ENCODE data around the gene CCL23. TPM values are rescaled to one million over a fixed set of nuclear protein-coding genes. Genes with fewer than 3 reads are reported as not detected.

Gene CCL23
- total RNA-seq, 1 experiment from 2014 or later, result not detected

GRCh38 chr17:35973333-35974260 lies 44.2 kb downstream of the CCL23 start:
- Mint-ChIP-seq H3K27ac (ENCODE audit: unreplicated experiment) (no peak overlapping the region), H3K27me3 (ENCODE audit: unreplicated experiment) (peaks cover 36% of the 10 kb centered on the region), H3K4me3 (ENCODE audit: low read depth, unreplicated experiment) (no peak overlapping the region), H3K9me3 (ENCODE audit: low read depth, unreplicated experiment) (no peaks in the 10 kb centered on the region), H3K36me3 (ENCODE audit: insufficient read depth, unreplicated experiment) (no peaks in the 10 kb centered on the region), H3K4me1 (ENCODE audit: low read depth, unreplicated experiment) (peaks cover 11% of the 10 kb centered on the region)
- BruUV-seq (replicated peaks), result no TSS peak
- DNase-seq, result no peak
- no peak for TF ChIP-seq CTCF (IDR thresholded peaks at IDR 0.05; ENCODE audit: unreplicated experiment)
- intact Hi-C loops (cut with micrococcal nuclease; ENCODE audit: unreplicated experiment), result no loop called here
- CTCF ChIA-PET, result interaction anchor here (0.6 to 1.9 kb wide), 2 partner anchors 99 to 510 kb away, joined by 3 to 13 read pairs; no protein-coding TSS in a partner anchor

GRCh38 chr17:35972945-35973332 lies 44.8 kb downstream of the CCL23 start:
- no TSS peak for BruUV-seq (replicated peaks)
- no peak overlapping the region for H3K4me3 Mint-ChIP-seq (ENCODE audit: low read depth, unreplicated experiment)
- TF ChIP-seq CTCF (IDR thresholded peaks at IDR 0.05; ENCODE audit: unreplicated experiment), result no peak
- no peak overlapping the region for H3K27ac Mint-ChIP-seq (ENCODE audit: unreplicated experiment)
- no peak for DNase-seq
- CTCF ChIA-PET, result interaction anchor here (1.3 to 1.9 kb wide), 2 partner anchors 8 to 99 kb away, joined by 3 to 13 read pairs; no protein-coding TSS in a partner anchor
- H3K36me3 Mint-ChIP-seq (ENCODE audit: insufficient read depth, unreplicated experiment), result no peaks in the 10 kb centered on the region
- intact Hi-C loops (cut with micrococcal nuclease; ENCODE audit: unreplicated experiment), result no loop called here
- H3K9me3 Mint-ChIP-seq (ENCODE audit: low read depth, unreplicated experiment), result no peaks in the 10 kb centered on the region
- peaks cover 30% of the 10 kb centered on the region for H3K27me3 Mint-ChIP-seq (ENCODE audit: unreplicated experiment)
- peaks cover 11% of the 10 kb centered on the region for H3K4me1 Mint-ChIP-seq (ENCODE audit: low read depth, unreplicated experiment)

- intact Hi-C loops (cut with micrococcal nuclease; ENCODE audit: unreplicated experiment), result no loop called here
- peaks cover 11% of the 10 kb centered on the region for H3K4me1 Mint-ChIP-seq (ENCODE audit: low read depth, unreplicated experiment)
Observed at GRCh38 chr17:35972535-35972934, 45.2 kb downstream of the CCL23 start.

GRCh38 chr17:35972066-35972465 lies 45.7 kb downstream of the CCL23 start:
- peaks cover 21% of the 10 kb centered on the region for H3K27me3 Mint-ChIP-seq (ENCODE audit: unreplicated experiment)
- DNase-seq, result no peak
- H3K4me1 Mint-ChIP-seq (ENCODE audit: low read depth, unreplicated experiment), result peaks cover 11% of the 10 kb centered on the region
- no peaks in the 10 kb centered on the region for H3K36me3 Mint-ChIP-seq (ENCODE audit: insufficient read depth, unreplicated experiment)
- CTCF ChIA-PET, result interaction anchor here (1.3 kb wide), 1 partner anchor 9 kb away, joined by 3 read pairs; no protein-coding TSS in a partner anchor
- no TSS peak for BruUV-seq (replicated peaks)
- TF ChIP-seq CTCF (IDR thresholded peaks at IDR 0.05; ENCODE audit: unreplicated experiment), result no peak
- no peak overlapping the region for H3K4me3 Mint-ChIP-seq (ENCODE audit: low read depth, unreplicated experiment)
- H3K9me3 Mint-ChIP-seq (ENCODE audit: low read depth, unreplicated experiment), result no peaks in the 10 kb centered on the region
- intact Hi-C loops (cut with micrococcal nuclease; ENCODE audit: unreplicated experiment), result no loop called here
- no peak overlapping the region for H3K27ac Mint-ChIP-seq (ENCODE audit: unreplicated experiment)

More at GRCh38 chr17:35972535-35972934, 45.2 kb downstream of the CCL23 start:
- DNase-seq, result no peak
- Mint-ChIP-seq H3K4me3 (ENCODE audit: low read depth, unreplicated experiment) (no peak overlapping the region), H3K27ac (ENCODE audit: unreplicated experiment) (no peak overlapping the region), H3K36me3 (ENCODE audit: insufficient read depth, unreplicated experiment) (no peaks in the 10 kb centered on the region), H3K9me3 (ENCODE audit: low read depth, unreplicated experiment) (no peaks in the 10 kb centered on the region), H3K27me3 (ENCODE audit: unreplicated experiment) (peaks cover 26% of the 10 kb centered on the region)
- CTCF ChIA-PET, result interaction anchor here (1.3 kb wide), 1 partner anchor 8 kb away, joined by 3 read pairs; no protein-coding TSS in a partner anchor
- no TSS peak for BruUV-seq (replicated peaks)
- TF ChIP-seq CTCF (IDR thresholded peaks at IDR 0.05; ENCODE audit: unreplicated experiment), result no peak
